ENCODE results near the gene DMRT1.
"Not testable (repeated sequence)": the region's sequence is repeated elsewhere in the genome, so short reads cannot be mapped to it uniquely, and the experiment has no call there.

The DMRT1 gene

GRCh38 chr9:852539-852938 is 11.0 kb downstream of the DMRT1 start:
- FAIRE-seq (peak; percentile 33), DNase-seq (ENCODE audit: extremely low spot score, insufficient read length, low read depth) (no peak)

GRCh38 chr9:859251-859650 is 17.8 kb downstream of the DMRT1 start:
- FAIRE-seq = peak; percentile 94
- peak; percentile 46 for DNase-seq (ENCODE audit: extremely low spot score, insufficient read length, low read depth)

DNA sequence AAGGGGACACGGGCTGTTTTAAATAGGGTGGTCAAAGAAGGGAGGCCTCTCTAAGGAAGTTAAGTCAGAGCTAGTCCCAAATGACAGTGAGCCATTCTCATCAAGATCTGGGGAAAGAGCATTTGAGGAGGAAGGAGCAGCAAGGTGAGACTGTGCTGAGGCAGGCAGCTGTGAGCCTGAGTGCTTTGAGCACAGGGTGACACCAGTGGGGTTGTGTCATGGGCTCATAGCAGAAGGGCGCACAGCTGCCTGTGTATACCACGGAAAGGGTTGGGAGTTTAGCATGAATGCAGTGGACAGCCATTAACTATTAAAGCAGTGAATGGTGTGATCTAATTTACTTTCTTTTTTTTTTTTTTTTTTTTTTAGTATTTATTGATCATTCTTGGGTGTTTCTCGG is 19.2 kb downstream of the DMRT1 start:
- FAIRE-seq (no peak), DNase-seq (ENCODE audit: extremely low spot score, insufficient read length, low read depth) (no peak)

DNA sequence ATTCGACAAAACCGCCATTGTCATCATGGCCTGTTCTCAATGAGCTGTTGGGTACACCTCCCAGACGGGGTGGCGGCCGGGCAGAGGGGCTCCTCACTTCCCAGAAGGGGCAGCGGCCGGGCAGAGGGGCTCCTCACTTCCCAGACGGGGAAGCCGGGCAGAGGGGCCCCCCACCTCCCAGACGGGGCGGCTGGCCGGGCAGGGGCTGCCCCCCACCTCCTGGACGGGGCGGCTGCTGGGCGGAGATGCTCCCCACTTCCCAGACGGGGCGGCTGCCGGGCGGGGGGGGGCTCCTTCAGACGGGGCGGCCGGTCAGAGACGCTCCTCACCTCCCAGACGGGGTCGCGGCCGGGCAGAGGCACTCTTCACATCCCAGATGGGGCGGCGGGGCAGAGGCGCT is 20.0 kb downstream of the DMRT1 start:
- DNase-seq (ENCODE audit: extremely low spot score, insufficient read length, low read depth); FAIRE-seq: not testable (repeated sequence)

GRCh38 chr9:875119-875962 is 33.8 kb downstream of the DMRT1 start:
- FAIRE-seq (no peak), DNase-seq (ENCODE audit: extremely low spot score, insufficient read length, low read depth) (no peak)

DNA sequence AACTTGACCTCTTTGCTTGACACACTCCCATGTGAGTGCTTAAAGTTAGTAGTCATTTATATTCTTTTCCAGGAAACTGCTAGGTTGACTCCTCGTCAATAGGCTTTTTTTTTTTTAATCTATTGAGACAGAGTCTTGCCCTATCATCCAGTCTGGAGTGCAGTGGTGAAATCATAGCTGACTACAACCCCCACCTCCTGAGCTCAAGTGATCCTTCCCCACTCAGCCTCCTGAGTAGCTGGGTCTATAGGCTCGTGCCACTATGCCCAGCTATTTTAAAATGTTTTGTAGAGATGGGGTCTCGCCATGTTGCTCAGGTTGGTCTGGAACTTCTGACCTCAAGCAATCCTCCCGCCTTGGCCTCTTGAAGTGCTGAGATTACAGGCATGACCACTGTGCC is 34.9 kb downstream of the DMRT1 start:
- FAIRE-seq (no peak), DNase-seq (ENCODE audit: extremely low spot score, insufficient read length, low read depth) (no peak)

DNA sequence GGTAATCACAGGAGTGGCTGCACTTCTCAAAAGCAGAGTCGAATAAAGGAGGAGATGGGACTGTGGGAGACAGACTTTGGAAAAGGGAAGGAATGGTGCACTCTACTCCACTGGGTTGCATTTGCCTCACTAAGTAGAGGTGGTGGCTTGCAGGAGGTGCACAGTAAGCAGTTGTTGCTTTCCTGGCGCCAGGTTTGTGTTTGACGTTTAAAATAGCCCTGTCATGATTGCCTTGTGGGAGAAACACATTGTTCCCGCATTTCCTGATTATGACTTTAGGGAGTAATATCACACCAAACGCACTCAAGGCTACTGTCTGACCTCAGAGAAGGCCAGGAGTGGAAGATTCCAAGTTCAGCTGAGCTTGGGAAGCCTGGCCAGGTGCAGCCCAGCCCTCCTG is 36.7 kb downstream of the DMRT1 start:
- DNase-seq (ENCODE audit: extremely low spot score, insufficient read length, low read depth) (no peak), FAIRE-seq (no peak)

- DNase-seq (ENCODE audit: extremely low spot score, insufficient read length, low read depth) (no peak), FAIRE-seq (no peak)
Measured at GRCh38 chr9:880725-881124, 39.2 kb downstream of the DMRT1 start.

GRCh38 chr9:882416-882924 is 41.0 kb downstream of the DMRT1 start:
- no peak for FAIRE-seq
- DNase-seq (ENCODE audit: extremely low spot score, insufficient read length, low read depth) = no peak

- DNase-seq (ENCODE audit: extremely low spot score, insufficient read length, low read depth) = no peak
- no peak for FAIRE-seq
Measured at GRCh38 chr9:883011-883410, 41.5 kb downstream of the DMRT1 start.

DNA sequence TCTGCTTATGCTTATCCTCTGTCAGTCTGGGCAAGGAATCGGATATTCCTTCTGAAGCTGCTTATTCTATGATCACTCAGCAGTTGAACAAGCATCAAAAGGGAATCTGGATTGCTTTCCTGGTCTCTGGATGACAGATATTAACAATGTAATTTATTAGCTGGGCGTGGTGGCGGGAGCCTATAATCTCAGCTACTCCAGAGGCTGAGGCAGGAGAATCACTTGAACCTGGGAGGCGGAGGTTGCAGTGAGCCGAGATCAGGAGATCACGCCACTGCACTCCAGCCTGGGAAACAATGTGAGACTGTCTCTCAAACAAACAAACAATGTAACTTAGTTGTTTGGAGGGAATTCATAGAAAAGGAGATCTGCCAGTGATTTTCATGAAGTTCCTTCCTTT is 45.4 kb downstream of the DMRT1 start:
- FAIRE-seq (no peak), DNase-seq (ENCODE audit: extremely low spot score, insufficient read length, low read depth) (no peak)

- no peak for DNase-seq (ENCODE audit: extremely low spot score, insufficient read length, low read depth)
- FAIRE-seq = no peak
Measured at GRCh38 chr9:892123-892522, 50.6 kb downstream of the DMRT1 start.

DNA sequence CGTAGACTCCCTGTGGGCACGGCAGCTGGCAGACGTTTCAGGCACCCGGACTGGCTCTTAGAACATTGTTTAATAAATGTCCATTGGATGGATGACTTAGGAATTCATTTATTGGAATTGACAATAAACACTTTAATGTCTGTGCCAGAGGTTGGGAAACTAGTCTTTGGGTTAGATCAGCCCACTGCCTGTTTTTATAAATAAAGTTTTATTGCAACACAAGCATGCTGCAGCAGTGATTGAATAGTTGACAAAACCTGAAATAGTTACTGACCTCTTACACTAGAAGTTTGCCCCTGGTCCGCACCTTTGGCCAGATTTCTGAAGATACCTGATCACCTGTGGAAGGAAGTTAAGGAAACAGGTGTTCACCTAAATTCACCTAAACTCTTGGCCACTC is 51.6 kb downstream of the DMRT1 start:
- DNase-seq (ENCODE audit: extremely low spot score, insufficient read length, low read depth) = no peak
- no peak for FAIRE-seq

DNA sequence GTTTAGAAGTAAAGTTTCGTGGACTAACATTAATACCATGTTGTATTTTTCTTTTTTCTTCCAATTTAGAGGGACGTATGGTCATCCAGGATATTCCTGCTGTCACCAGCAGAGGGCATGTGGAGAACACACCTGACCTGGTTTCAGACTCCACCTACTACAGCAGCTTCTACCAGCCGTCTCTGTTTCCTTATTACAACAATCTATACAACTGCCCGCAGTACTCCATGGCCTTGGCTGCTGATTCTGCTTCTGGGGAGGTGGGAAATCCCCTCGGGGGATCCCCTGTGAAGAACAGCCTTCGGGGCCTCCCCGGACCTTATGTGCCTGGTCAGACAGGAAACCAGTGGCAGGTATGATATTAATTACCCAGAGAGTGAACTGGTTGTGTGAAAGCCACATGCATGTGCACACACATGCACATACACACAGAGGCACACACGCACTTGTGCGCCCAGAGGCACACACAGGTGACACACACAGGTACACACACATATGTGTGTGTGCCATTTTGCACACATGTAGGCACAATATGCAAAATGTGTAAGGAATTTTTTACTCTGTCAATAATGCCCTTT is 52.4 kb downstream of the DMRT1 start:
- DNase-seq (ENCODE audit: extremely low spot score, insufficient read length, low read depth) = peak; percentile 71
- peak; percentile 95 for FAIRE-seq

- peak; percentile 59 for FAIRE-seq
- no peak for DNase-seq (ENCODE audit: extremely low spot score, insufficient read length, low read depth)
Measured at GRCh38 chr9:899440-900184, 58.1 kb downstream of the DMRT1 start.

DNA sequence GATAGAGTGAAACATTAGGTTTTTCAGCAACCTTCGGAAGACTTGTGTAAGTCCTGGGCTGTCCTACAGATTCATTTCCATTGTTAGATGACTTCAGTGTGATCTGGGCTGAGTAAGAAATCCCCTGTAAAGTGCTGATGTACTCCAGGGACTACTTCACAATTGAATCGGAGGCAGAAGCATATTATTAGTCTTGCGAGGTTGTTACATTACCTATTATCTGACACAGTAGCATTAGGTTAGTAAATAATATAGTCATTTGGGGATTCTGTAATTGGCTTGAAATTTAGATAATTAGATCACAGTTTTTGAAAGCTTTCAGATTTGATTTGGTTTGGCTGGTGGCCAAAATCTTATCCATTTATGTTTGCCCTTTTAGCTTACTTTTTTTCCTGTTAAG is 62.4 kb downstream of the DMRT1 start:
- DNase-seq (ENCODE audit: extremely low spot score, insufficient read length, low read depth) (no peak), FAIRE-seq (no peak)

DNA sequence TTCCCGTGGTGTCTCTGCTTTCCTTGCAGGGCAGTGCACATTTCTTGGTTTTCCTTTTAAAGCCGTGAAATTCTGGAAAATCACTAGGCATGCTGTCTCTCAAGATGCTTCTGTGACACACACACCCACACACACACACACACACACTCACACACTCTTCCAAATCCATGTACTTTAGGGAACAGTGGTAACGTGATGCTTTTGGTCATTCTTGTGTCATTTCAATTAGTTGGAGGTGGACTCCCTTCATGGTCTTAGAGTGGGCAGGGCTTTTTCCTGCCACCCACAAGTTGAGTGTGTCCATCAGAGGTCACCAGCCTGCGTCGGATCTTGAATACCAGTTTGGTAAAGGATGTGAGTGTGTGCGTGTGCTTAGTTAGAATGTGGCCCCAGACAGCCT is 64.4 kb downstream of the DMRT1 start:
- no peak for FAIRE-seq

DNA sequence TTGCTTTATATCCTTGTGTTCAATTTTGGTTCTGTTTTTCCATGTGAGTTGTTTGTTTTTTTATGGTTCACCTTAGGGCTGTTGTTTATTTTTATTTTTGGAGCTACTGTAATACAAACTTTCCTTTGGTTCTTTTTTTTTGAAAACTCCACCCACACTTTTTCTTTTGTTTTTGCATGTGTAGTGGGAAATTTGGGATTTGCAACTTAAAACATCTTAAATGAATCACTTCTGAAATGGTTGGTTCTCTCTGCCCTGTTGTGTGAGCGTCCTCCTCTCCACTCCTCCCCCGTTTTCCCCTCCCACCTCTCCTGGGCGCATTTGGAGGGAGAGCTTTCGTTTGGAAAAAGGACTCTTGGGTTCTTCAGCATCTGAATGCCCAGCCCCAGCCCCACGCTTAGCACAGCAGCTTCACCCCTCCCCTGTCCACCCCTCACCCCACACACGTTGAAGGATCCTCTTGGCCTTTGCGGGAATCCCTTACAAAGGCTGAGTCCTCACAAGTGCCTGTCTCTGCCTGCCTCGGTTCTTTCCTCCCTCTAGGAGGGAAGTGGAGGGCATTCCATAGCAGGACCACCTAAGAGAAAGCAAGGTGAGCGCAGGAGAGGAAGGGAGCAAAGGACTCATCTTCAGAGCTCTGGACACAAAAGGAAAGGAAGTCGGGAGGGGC is 67.2 kb downstream of the DMRT1 start:
- DNase-seq (ENCODE audit: extremely low spot score, insufficient read length, low read depth) (no peak), FAIRE-seq (no peak)

More for the DNA sequence above, 64.4 kb downstream of the DMRT1 start:
- DNase-seq (ENCODE audit: extremely low spot score, insufficient read length, low read depth) = no peak

DNA sequence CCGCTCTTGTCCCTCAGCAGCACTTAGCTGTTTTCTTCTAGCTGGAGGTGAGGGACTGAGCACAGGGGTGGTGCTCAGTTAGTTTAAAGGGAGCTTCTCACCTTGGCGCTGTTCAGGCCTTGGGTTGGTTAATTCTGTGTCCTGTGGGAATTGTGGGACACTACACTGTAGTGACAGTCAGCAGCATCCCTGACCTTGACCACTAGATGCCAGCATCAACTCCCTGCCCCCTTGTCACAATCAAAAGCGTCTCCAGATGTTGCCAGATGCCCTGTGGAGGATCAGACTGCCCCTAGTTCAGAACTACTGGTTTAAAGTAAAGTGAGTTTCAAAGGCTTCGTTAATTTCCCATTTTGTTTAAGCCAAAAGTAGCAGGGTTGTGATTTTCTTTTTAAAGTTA is 69.5 kb downstream of the DMRT1 start:
- FAIRE-seq = no peak
- DNase-seq (ENCODE audit: extremely low spot score, insufficient read length, low read depth) = no peak

DNA sequence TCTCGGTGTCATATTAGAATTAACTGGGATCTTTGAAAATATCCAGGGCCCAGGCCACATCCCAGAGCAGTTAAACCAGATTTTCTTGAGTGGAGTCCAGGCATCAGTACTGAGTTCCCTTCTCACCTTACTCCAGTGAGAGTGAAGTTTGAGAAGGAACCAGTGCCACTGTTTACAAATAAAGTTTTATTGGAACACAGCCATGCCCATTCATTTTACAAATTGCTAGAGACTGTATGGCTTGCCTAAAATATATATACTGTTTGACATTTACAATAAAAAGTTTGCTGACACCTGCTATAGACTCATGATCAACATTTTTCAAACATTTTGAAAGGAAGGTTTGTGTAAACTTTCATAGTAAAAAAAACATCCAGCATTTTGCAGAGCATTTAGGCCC is 71.3 kb downstream of the DMRT1 start:
- no peak for DNase-seq (ENCODE audit: extremely low spot score, insufficient read length, low read depth)
- FAIRE-seq = no peak

Data from GM18507 (cell line).